NCI-H82 treated with DMSO at 0.1 percent for 48 hours (cell line): ENCODE results near the gene RETSAT.
"Not testable (repeated sequence)": the region's sequence is repeated elsewhere in the genome, so short reads cannot be mapped to it uniquely, and the experiment has no call there.

Experiments
- DNase-seq: peaks from one replicate; lab custom pipeline; 2025; ENCODE audit not compliant: unreplicated experiment; lab: John Stamatoyannopoulos, UW

The RETSAT gene

GRCh38 chr2:85354286-85355072, at the start of gene RETSAT, which contains the start of gene ELMOD3:
Gene RETSAT (minus strand): TSS chr2:85354528. CDS start chr2:85354507, 21 bp downstream.
Gene ELMOD3 (plus strand): TSS chr2:85354769. CDS start chr2:85357199, 2,430 bp downstream.
- DNase-seq = peak; percentile 98

- no peak for DNase-seq
Observed at GRCh38 chr2:85401844-85402243, 47.5 kb upstream of the RETSAT start.

- DNase-seq = no peak
Observed at GRCh38 chr2:85401464-85401805, 47.1 kb upstream of the RETSAT start.

GRCh38 chr2:85400541-85401463, 46.5 kb upstream of the RETSAT start:
- DNase-seq = no peak

- DNase-seq = no peak
Observed at GRCh38 chr2:85400023-85400422, 45.7 kb upstream of the RETSAT start.

GRCh38 chr2:85399183-85399455, 44.8 kb upstream of the RETSAT start:
- no peak for DNase-seq

GRCh38 chr2:85398426-85399182, 44.3 kb upstream of the RETSAT start:
- no peak for DNase-seq

GRCh38 chr2:85397925-85398331, 43.6 kb upstream of the RETSAT start:
- DNase-seq = no peak

GRCh38 chr2:85396531-85397470, 42.5 kb upstream of the RETSAT start:
- DNase-seq = no peak

- no peak for DNase-seq
Observed at GRCh38 chr2:85395912-85396475, 41.7 kb upstream of the RETSAT start.

- DNase-seq = no peak
Observed at GRCh38 chr2:85394976-85395375, 40.6 kb upstream of the RETSAT start.

- no peak for DNase-seq
Observed at GRCh38 chr2:85394261-85394681, 39.9 kb upstream of the RETSAT start.

GRCh38 chr2:85393836-85394235, 39.5 kb upstream of the RETSAT start:
- no peak for DNase-seq

- DNase-seq = peak; percentile 31
Observed at GRCh38 chr2:85390941-85391669, 36.8 kb upstream of the RETSAT start.

GRCh38 chr2:85388878-85389538, 34.7 kb upstream of the RETSAT start:
- no peak for DNase-seq

- no peak for DNase-seq
Observed at GRCh38 chr2:85387754-85388153, 33.4 kb upstream of the RETSAT start.

- no peak for DNase-seq
Observed at GRCh38 chr2:85385746-85386145, 31.4 kb upstream of the RETSAT start.

- DNase-seq = no peak
Observed at GRCh38 chr2:85383850-85384249, 29.5 kb upstream of the RETSAT start.

GRCh38 chr2:85383151-85383550, 28.8 kb upstream of the RETSAT start:
- not testable (repeated sequence) for DNase-seq
